GM12891 (cell line): ENCODE results near the gene PHKA1. TPM values are rescaled to one million over a fixed set of nuclear protein-coding genes. Genes with fewer than 3 reads are reported as not detected.
"Not testable (repeated sequence)": the region's sequence is repeated elsewhere in the genome, so short reads cannot be mapped to it uniquely, and the experiment has no call there.

Experiments
- DNase-seq: peaks from one replicate; pipeline ENCODE4 v3.0.0; 2011; ENCODE audit warnings: low spot score; ENCODE audit not compliant: insufficient read length
- FAIRE-seq: peaks from 2 replicates; lab custom pipeline; 2011; peaks lifted over from hg19 to GRCh38; lab: Jason Lieb, UNC
- PAX5 ChIP-seq: IDR thresholded peaks from 2 replicates; pipeline ENCODE4 v1.6.1; 2011; ENCODE audit warnings: low read length, moderate library complexity, mild to moderate bottlenecking; ENCODE audit not compliant: insufficient read depth, severe bottlenecking
- POLR2A ChIP-seq: IDR thresholded peaks from 2 replicates; pipeline ENCODE4 v1.6.1; 2011; ENCODE audit warnings: low read depth, low read length, control low read depth
- POLR2AphosphoS5 ChIP-seq: IDR thresholded peaks from 2 replicates; pipeline ENCODE4 v1.6.1; 2011; ENCODE audit warnings: low read depth, low read length, control low read depth
- POU2F2 ChIP-seq: IDR thresholded peaks from 2 replicates; pipeline ENCODE4 v1.6.1; 2011; ENCODE audit warnings: low read depth, mild to moderate bottlenecking, control low read depth, low read length, moderate library complexity
- SPI1 ChIP-seq: IDR thresholded peaks from 2 replicates; pipeline ENCODE4 v1.6.1; 2011; ENCODE audit warnings: low read depth, low read length, control low read depth
- TAF1 ChIP-seq: IDR thresholded peaks from 2 replicates; pipeline ENCODE4 v1.6.1; 2011; ENCODE audit warnings: low read depth, low read length, control low read depth
- polyA plus RNA-seq: library from polyadenylated mRNA; unstranded; fragments of >200 nt; gene quantifications from one replicate; pipeline ENCODE4 v1.2.1, GENCODE V29; 2012; ENCODE audit warnings: low read depth, missing spikeins, inconsistent platforms; ENCODE audit not compliant: missing spikeins

PHKA1 gene
- 0.51 TPM for polyA plus RNA-seq

GRCh38 chrX:72713599-72714477, at the start of gene PHKA1:
Gene PHKA1 (minus strand): TSS chrX:72714306. CDS start chrX:72713880, 426 bp downstream.
- peak; percentile 55 for FAIRE-seq
- DNase-seq: not testable (repeated sequence)

- not testable (repeated sequence) for FAIRE-seq
These were observed 46.3 kb upstream of the PHKA1 start for GRCh38 chrX:72760454-72760853.

GRCh38 chrX:72748545-72748944, 34.4 kb upstream of the PHKA1 start:
- DNase-seq, FAIRE-seq: not testable (repeated sequence)

More at GRCh38 chrX:72760454-72760853, 46.3 kb upstream of the PHKA1 start:
- not testable (repeated sequence) for DNase-seq

- FAIRE-seq, DNase-seq: not testable (repeated sequence)
These were observed 31.4 kb upstream of the PHKA1 start for GRCh38 chrX:72745546-72745945.

GRCh38 chrX:72735561-72735960, 21.5 kb upstream of the PHKA1 start:
- no peak for DNase-seq
- FAIRE-seq: no peak
- TF ChIP-seq PAX5 (no peak), POU2F2 (no peak), TAF1 (no peak), SPI1 (no peak), POLR2AphosphoS5 (no peak), POLR2A (no peak)

- not testable (repeated sequence) for DNase-seq, FAIRE-seq
These were observed 19.5 kb upstream of the PHKA1 start for GRCh38 chrX:72733636-72734035.

- FAIRE-seq: no peak
- no peak for TF ChIP-seq SPI1
- TF ChIP-seq POU2F2: no peak
- TF ChIP-seq POLR2A: no peak
- no peak for TF ChIP-seq POLR2AphosphoS5
- no peak for TF ChIP-seq TAF1
- TF ChIP-seq PAX5: no peak
- no peak for DNase-seq
These were observed 13.7 kb upstream of the PHKA1 start for GRCh38 chrX:72727846-72728245.

- FAIRE-seq (no peak), DNase-seq (no peak)
- TF ChIP-seq PAX5: no peak
- no peak for TF ChIP-seq SPI1
- TF ChIP-seq POU2F2: no peak
- TF ChIP-seq POLR2A: no peak
- TF ChIP-seq TAF1: no peak
- no peak for TF ChIP-seq POLR2AphosphoS5
These were observed 2.7 kb upstream of the PHKA1 start for GRCh38 chrX:72716766-72717165.

- TF ChIP-seq POLR2A (no peak), TAF1 (no peak), SPI1 (no peak), POU2F2 (no peak), POLR2AphosphoS5 (no peak), PAX5 (no peak)
- no peak for DNase-seq
- FAIRE-seq: no peak
These were observed 1.4 kb upstream of the PHKA1 start for GRCh38 chrX:72715546-72715945.

GRCh38 chrX:72714478-72714916, 391 bp upstream of the PHKA1 start:
- no peak for FAIRE-seq
- TF ChIP-seq POU2F2 (no peak), POLR2AphosphoS5 (no peak), TAF1 (no peak), SPI1 (no peak), POLR2A (no peak), PAX5 (no peak)
- no peak for DNase-seq

- no peak for DNase-seq
- TF ChIP-seq POLR2AphosphoS5 (no peak), POLR2A (no peak), TAF1 (no peak), SPI1 (no peak), PAX5 (no peak), POU2F2 (no peak)
- no peak for FAIRE-seq
These were observed 976 bp downstream of the PHKA1 start for GRCh38 chrX:72713130-72713529.
